H9 (cell line): ENCODE measurements around the gene GALNS. TPM values are rescaled to one million over a fixed set of nuclear protein-coding genes. Genes with fewer than 3 reads are reported as not detected.
A peak's percentile ranks its signal among the peaks of the same experiment; 100 is the strongest.

Experiments used
- DNase-seq: peaks from one replicate; pipeline ENCODE4 v3.0.0-alpha.2; 2017
- H2AFZ ChIP-seq: one replicate; pipeline ENCODE4 v1.6.1; 2013; ENCODE audit warnings: mild to moderate bottlenecking, low read length, control low read depth, moderate library complexity
- H2AK5ac ChIP-seq: 2 replicates; pipeline ENCODE4 v1.6.1; 2013; ENCODE audit warnings: low read length, control low read depth, mixed read lengths; ENCODE audit not compliant: insufficient read length
- H2BK120ac ChIP-seq: one replicate; pipeline ENCODE4 v1.6.1; 2013; ENCODE audit warnings: low read depth, mild to moderate bottlenecking, low read length, control low read depth, inconsistent platforms; ENCODE audit not compliant: poor library complexity, severe bottlenecking
- H2BK12ac ChIP-seq: 2 replicates; pipeline ENCODE4 v1.6.1; 2013; ENCODE audit warnings: low read length, control low read depth, mixed read lengths, low read depth; ENCODE audit not compliant: insufficient read length
- H2BK15ac ChIP-seq: 2 replicates; pipeline ENCODE4 v1.6.1; 2013; ENCODE audit warnings: low read depth, low read length, control low read depth
- H2BK20ac ChIP-seq: one replicate; pipeline ENCODE4 v1.6.1; 2013; ENCODE audit warnings: low read depth, mild to moderate bottlenecking, low read length, control low read depth, inconsistent platforms; ENCODE audit not compliant: poor library complexity, severe bottlenecking
- H2BK5ac ChIP-seq: 2 replicates; pipeline ENCODE4 v1.6.1; 2013; ENCODE audit warnings: low read length, control low read depth, mixed read lengths; ENCODE audit not compliant: insufficient read length
- H3K14ac ChIP-seq: 2 replicates; pipeline ENCODE4 v1.6.1; 2013; ENCODE audit warnings: low read length, control low read depth; ENCODE audit not compliant: insufficient read depth
- H3K18ac ChIP-seq: 2 replicates; pipeline ENCODE4 v1.6.1; 2013; ENCODE audit warnings: low read depth, mild to moderate bottlenecking, mixed read lengths, low read length, control low read depth; ENCODE audit not compliant: insufficient read length
- H3K23ac ChIP-seq: 2 replicates; pipeline ENCODE4 v1.6.1; 2013; ENCODE audit warnings: low read length, control low read depth, mixed read lengths, low read depth; ENCODE audit not compliant: insufficient read length
- H3K23me2 ChIP-seq: 2 replicates; pipeline ENCODE4 v1.6.1; 2013; ENCODE audit warnings: low read depth, mild to moderate bottlenecking, mixed read lengths, low read length, control low read depth; ENCODE audit not compliant: insufficient read length, poor library complexity, severe bottlenecking
- H3K27ac ChIP-seq: 2 replicates; pipeline ENCODE4 v1.5.1; 2013; ENCODE audit warnings: low read length, control low read depth, mixed read lengths, low read depth; ENCODE audit not compliant: insufficient read length
- H3K27me3 ChIP-seq: 2 replicates; pipeline ENCODE4 v1.6.1; 2013; ENCODE audit warnings: low read length, control low read depth, inconsistent platforms; ENCODE audit not compliant: insufficient read depth
- H3K4ac ChIP-seq: 2 replicates; pipeline ENCODE4 v1.6.1; 2013; ENCODE audit warnings: low read depth, mild to moderate bottlenecking, control low read depth, inconsistent platforms, low read length, moderate library complexity
- H3K4me1 ChIP-seq: 2 replicates; pipeline ENCODE4 v1.6.1; 2013; ENCODE audit warnings: low read length, control low read depth, inconsistent platforms; ENCODE audit not compliant: insufficient read depth
- H3K4me2 ChIP-seq: 2 replicates; pipeline ENCODE4 v1.6.1; 2013; ENCODE audit warnings: low read length, control low read depth, mixed read lengths; ENCODE audit not compliant: insufficient read length, insufficient read depth
- H3K56ac ChIP-seq: 2 replicates; pipeline ENCODE4 v1.6.1; 2013; ENCODE audit warnings: low read depth, mild to moderate bottlenecking, mixed read lengths, low read length, control low read depth; ENCODE audit not compliant: insufficient read length
- H3K79me1 ChIP-seq: 2 replicates; pipeline ENCODE4 v1.6.1; 2013; ENCODE audit warnings: low read depth, mild to moderate bottlenecking, moderate library complexity, low read length, control low read depth, inconsistent platforms; ENCODE audit not compliant: insufficient read depth, poor library complexity, severe bottlenecking
- H3K79me2 ChIP-seq: 2 replicates; pipeline ENCODE4 v1.6.1; 2013; ENCODE audit warnings: low read length, control low read depth, inconsistent platforms; ENCODE audit not compliant: insufficient read depth
- H3K9ac ChIP-seq: 2 replicates; pipeline ENCODE4 v1.6.1; 2013; ENCODE audit warnings: low read length, control low read depth, mixed read lengths; ENCODE audit not compliant: insufficient read length; ENCODE audit errors: extremely low read depth
- H3K9me3 ChIP-seq: one replicate; pipeline ENCODE4 v1.6.1; 2013; ENCODE audit warnings: low read depth, low read length, inconsistent platforms; ENCODE audit not compliant: control insufficient read depth
- H3T11ph ChIP-seq: one replicate; pipeline ENCODE4 v1.6.1; 2013; ENCODE audit warnings: mild to moderate bottlenecking, low read length, control low read depth, inconsistent platforms
- H4K20me1 ChIP-seq: one replicate; pipeline ENCODE4 v1.6.1; 2013; ENCODE audit not compliant: control insufficient read depth, insufficient read length, insufficient read depth
- H4K5ac ChIP-seq: 2 replicates; pipeline ENCODE4 v1.6.1; 2013; ENCODE audit warnings: low read depth, mild to moderate bottlenecking, mixed read lengths, low read length, control low read depth; ENCODE audit not compliant: insufficient read length
- H4K8ac ChIP-seq: replicated peaks from 2 replicates; pipeline ENCODE4 v1.6.1; 2013; ENCODE audit warnings: low read length, control low read depth, mixed read lengths, low read depth; ENCODE audit not compliant: insufficient read length
- H4K91ac ChIP-seq: 2 replicates; pipeline ENCODE4 v1.6.1; 2013; ENCODE audit warnings: low read depth, mild to moderate bottlenecking, moderate library complexity, mixed read lengths, low read length, control low read depth; ENCODE audit not compliant: insufficient read length
- H3K27ac Mint-ChIP-seq, 3 experiments: 2 replicates in 2 of 3; 3 replicates in 1 of 3; pipeline ENCODE4 v1.8.0; 2020 to 2021; ENCODE audit warnings: mixed read lengths in 3 of 3, mild to moderate bottlenecking in 1 of 3, moderate library complexity in 1 of 3
- H3K27me3 Mint-ChIP-seq: 2 replicates; pipeline ENCODE4 v1.8.0; 2021; ENCODE audit warnings: low read depth, mild to moderate bottlenecking, moderate library complexity, mixed read lengths
- H3K36me3 Mint-ChIP-seq, 3 experiments: 2 replicates in 2 of 3; 3 replicates in 1 of 3; pipeline ENCODE4 v1.8.0; 2020 to 2021; ENCODE audit warnings: low read depth in 3 of 3, mixed read lengths in 3 of 3; ENCODE audit not compliant: insufficient read depth in 1 of 3
- H3K4me1 Mint-ChIP-seq, 2 experiments: 2 replicates each; pipeline ENCODE4 v1.8.0; 2020; ENCODE audit warnings: mixed read lengths in 2 of 2
- H3K4me3 Mint-ChIP-seq, 2 experiments: 2 replicates in 1 of 2; 3 replicates in 1 of 2; pipeline ENCODE4 v1.8.0; 2020 to 2021; ENCODE audit warnings: mild to moderate bottlenecking in 2 of 2, mixed read lengths in 2 of 2, moderate library complexity in 1 of 2
- H3K9me3 Mint-ChIP-seq, 2 experiments: 2 replicates in 1 of 2; 3 replicates in 1 of 2; pipeline ENCODE4 v1.8.0; 2020; ENCODE audit warnings: mild to moderate bottlenecking in 2 of 2, mixed read lengths in 2 of 2, moderate library complexity in 1 of 2
- CTCF ChIP-seq: fragments of 200-600 bp; sonication (generic); conservative IDR thresholded peaks from 3 replicates; pipeline ENCODE4 v1.8.0; 2021; ENCODE audit warnings: antibody characterized with exemption, mild to moderate bottlenecking
- WGBS: extraction: QIAGEN DNeasy Blood & Tissue Kit; methylation state at CpG from one replicate; pipeline ENCODE4 v1.1.7; 2013; ENCODE audit warnings: missing lambda C conversion rate, low lambda C conversion rate, mixed read lengths; ENCODE audit not compliant: insufficient read length; ENCODE audit errors: extremely low coverage; 5-methylcytosine and 5-hydroxymethylcytosine counted together
- total RNA-seq: library from RNA; stranded (reverse); gene quantifications from 2 replicates; pipeline ENCODE4 v1.2.1, GENCODE V29; 2021

Gene GALNS
- total RNA-seq, 1 experiment from 2014 or later, result 20.3 TPM

GRCh38 chr16:88906020-88906419 lies 49.3 kb upstream of the GALNS start:
- no peak overlapping the region for H4K91ac ChIP-seq
- H2BK5ac ChIP-seq, result no peak overlapping the region
- H4K5ac ChIP-seq, result no peak overlapping the region
- no peaks in the 10 kb centered on the region for H3K9me3 Mint-ChIP-seq
- no peak overlapping the region for H3T11ph ChIP-seq
- H3K79me1 ChIP-seq, result no peaks in the 10 kb centered on the region
- no peak for DNase-seq
- H3K4ac ChIP-seq, result no peak overlapping the region
- TF ChIP-seq CTCF, result no peak
- no peaks in the 10 kb centered on the region for H3K9me3 ChIP-seq
- no peak overlapping the region for H2BK15ac ChIP-seq
- H3K23ac ChIP-seq, result no peak overlapping the region
- no peak overlapping the region for H2AFZ ChIP-seq
- H3K36me3 Mint-ChIP-seq, result no peaks in the 10 kb centered on the region
- H3K18ac ChIP-seq, result no peak overlapping the region
- H3K27me3 Mint-ChIP-seq, result no peaks in the 10 kb centered on the region; the same call in none of the 2 replicates
- no peak overlapping the region for H2BK120ac ChIP-seq
- peak overlapping the region in 1 of 3 experiments; percentile 70; a peak in 1 of 7 replicates for H3K27ac Mint-ChIP-seq
- no peak overlapping the region for H2AK5ac ChIP-seq
- H3K4me1 Mint-ChIP-seq, result peaks cover 6 to 18% of the 10 kb centered on the region in 2 experiments; a peak in 3 of 4 replicates
- no CpG with 5 or more reads among the region's 16 CpGs for WGBS
- no peak overlapping the region for H4K8ac ChIP-seq
- no peak overlapping the region for H3K4me2 ChIP-seq
- no peak overlapping the region for H3K14ac ChIP-seq
- peak overlapping the region in 1 of 2 experiments; percentile 23; a peak in 1 of 5 replicates for H3K4me3 Mint-ChIP-seq
- H2BK20ac ChIP-seq, result no peak overlapping the region
- H3K23me2 ChIP-seq, result no peaks in the 10 kb centered on the region
- no peaks in the 10 kb centered on the region for H4K20me1 ChIP-seq
- no peak overlapping the region for H2BK12ac ChIP-seq
- no peak overlapping the region for H3K56ac ChIP-seq
- no peaks in the 10 kb centered on the region for H3K79me2 ChIP-seq
- H3K27me3 ChIP-seq, result no peaks in the 10 kb centered on the region
- H3K27ac ChIP-seq, result no peak overlapping the region
- H3K4me1 ChIP-seq, result no peaks in the 10 kb centered on the region
- H3K9ac ChIP-seq, result no peak overlapping the region
